ENCODE data around the gene SMARCC2. TPM values are rescaled to one million over a fixed set of nuclear protein-coding genes. Genes with fewer than 3 reads are reported as not detected.

SMARCC2 gene
- total and polyA plus RNA-seq, 9 of the 15 experiments (the other 6 are each of a cell fraction or from before 2014, with no cell fraction given), result 11.9 to 86.0 (median 36.6) TPM

DNA sequence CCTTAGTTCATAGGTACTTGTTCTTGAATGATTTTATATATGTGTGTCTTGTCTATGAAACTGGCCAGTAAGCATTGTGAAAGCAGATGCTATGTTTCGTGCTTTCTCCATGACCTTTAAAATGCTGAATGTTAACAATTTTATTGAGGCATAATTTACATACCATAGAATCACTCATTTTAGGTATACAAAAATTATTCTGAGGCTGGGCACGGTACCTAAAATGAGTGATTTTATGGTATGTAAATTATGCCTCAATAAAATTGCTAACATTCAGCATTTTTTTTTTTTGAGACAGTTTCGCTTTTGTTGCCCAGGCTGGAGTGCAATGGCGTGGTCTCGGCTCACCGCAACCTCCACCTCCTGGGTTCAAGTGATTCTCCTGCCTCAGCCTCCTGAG lies 54.4 kb downstream of the SMARCC2 start:
- peaks cover 6% of the 10 kb centered on the region for H3K9me1 ChIP-seq (ENCODE audit: control insufficient read depth, insufficient read depth, low read length)
- DNase-seq (ENCODE audit: extremely low read depth in 1 of 4, low spot score in 3 of 4), result no peak
- no peak for FAIRE-seq
- TF ChIP-seq POLR3G (IDR thresholded peaks at IDR 0.05; ENCODE audit: extremely low read depth, insufficient read length, insufficient replicate concordance), result no peak
- peak; percentile 12; the same call in 1 of the 2 replicates for TF ChIP-seq ZNF316 (IDR thresholded peaks at IDR 0.05)
- no peak for TF ChIP-seq TAF7 (tag; IDR thresholded peaks at IDR 0.05)
- in situ Hi-C loops (cut with MboI), result no loop called here
- H3K9ac ChIP-seq (ENCODE audit: insufficient read depth in 1 of 2, low read depth in 2 of 2, low read length in 2 of 2), result no peak overlapping the region
- no peak overlapping the region for H3K4me3 ChIP-seq
- H2AFZ ChIP-seq (ENCODE audit: low read depth, low read length), result no peak overlapping the region
- POLR2A ChIA-PET, result interaction anchor here (0.9 to 1.6 kb wide), 2 partner anchors 9 to 14 kb away, joined by 3 to 6 read pairs; no protein-coding TSS in a partner anchor
- H3K4me2 ChIP-seq (ENCODE audit: insufficient read depth, low read length), result no peak overlapping the region
- no peaks in the 10 kb centered on the region; the same call in none of the 2 replicates for H4K20me1 ChIP-seq (replicated peaks; ENCODE audit: control insufficient read depth, insufficient read depth, low read length)
- no TSS peak for BruUV-seq (replicated peaks)
- H3K79me2 ChIP-seq (ENCODE audit: control insufficient read depth, insufficient read depth, low read length), result peaks cover 34% of the 10 kb centered on the region
- CTCF ChIA-PET (ENCODE audit: low intra/inter-chr PET ratio), result no interaction called here
- H3K4me1 ChIP-seq (replicated peaks in 1 of 2; ENCODE audit: control insufficient read depth in 2 of 2, insufficient read depth in 2 of 2, low read length in 2 of 2), result peaks cover 6 to 8% of the 10 kb centered on the region in 2 experiments; a peak in 3 of 5 replicates
- H3K36me3 ChIP-seq (ENCODE audit: control insufficient read depth, insufficient read depth, low read length), result peaks cover 96% of the 10 kb centered on the region
- WGBS (ENCODE audit: insufficient coverage, low coverage, missing lambda C conversion rate), result 95% methylated on average over 6 of the region's 6 CpGs
- H3K27ac ChIP-seq (ENCODE audit: extremely low read depth, low read depth, low read length), result no peak overlapping the region
- intact Hi-C loops (cut with micrococcal nuclease), result no loop called here
- no peaks in the 10 kb centered on the region for H3K27me3 ChIP-seq (ENCODE audit: control insufficient read depth in 2 of 2, insufficient read depth in 2 of 2, low read length in 2 of 2)
- H3K9me3 ChIP-seq (replicated peaks; ENCODE audit: control insufficient read depth, insufficient read depth, low read depth, low read length), result no peaks in the 10 kb centered on the region
- ATAC-seq, result no peak

DNA sequence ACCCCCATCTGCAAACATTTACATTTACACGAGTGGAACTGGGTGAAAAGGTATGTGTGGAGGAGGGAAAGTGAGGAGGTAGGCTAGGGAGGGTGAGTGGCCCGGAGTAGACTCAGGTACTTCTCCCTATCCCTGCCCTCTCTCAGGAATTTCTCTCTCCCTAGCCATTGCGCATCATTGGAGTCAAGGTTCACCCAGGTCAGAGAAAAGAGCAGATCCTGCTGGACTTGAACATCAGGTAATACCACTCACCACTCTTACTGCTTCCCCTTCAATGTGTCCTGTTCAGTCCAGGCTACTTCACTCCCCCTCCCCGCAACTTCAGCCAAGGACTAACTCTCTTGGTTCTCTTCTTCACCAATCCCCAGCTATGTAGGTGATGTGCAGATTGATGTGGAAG lies 58.4 kb downstream of the SMARCC2 start:
- H3K4me1 ChIP-seq (replicated peaks in 1 of 2; ENCODE audit: control insufficient read depth in 2 of 2, insufficient read depth in 2 of 2, low read length in 2 of 2), result peaks cover 23 to 24% of the 10 kb centered on the region in 2 experiments; a peak in 4 of 5 replicates
- ATAC-seq, result no peak
- H3K4me2 ChIP-seq (ENCODE audit: insufficient read depth, low read length), result peak overlapping the region; percentile 98; the same call in 1 of the 2 replicates
- POLR2A ChIA-PET, result interaction anchor here (0.9 to 5.6 kb wide), 3 partner anchors 11 to 31 kb away, joined by 4 to 85 read pairs (median 6); partner anchors contain the start of gene MYL6
- no peak overlapping the region for H3K4me3 ChIP-seq
- no peaks in the 10 kb centered on the region for H3K27me3 ChIP-seq (ENCODE audit: control insufficient read depth in 2 of 2, insufficient read depth in 2 of 2, low read length in 2 of 2)
- no peak overlapping the region for H3K9ac ChIP-seq (ENCODE audit: insufficient read depth in 1 of 2, low read depth in 2 of 2, low read length in 2 of 2)
- CTCF ChIA-PET (ENCODE audit: low intra/inter-chr PET ratio), result no interaction called here
- WGBS (ENCODE audit: insufficient coverage, low coverage, missing lambda C conversion rate), result 94% methylated on average over 4 of the region's 4 CpGs
- H4K20me1 ChIP-seq (replicated peaks; ENCODE audit: control insufficient read depth, insufficient read depth, low read length), result peaks cover 5% of the 10 kb centered on the region
- peaks cover 62% of the 10 kb centered on the region for H3K36me3 ChIP-seq (ENCODE audit: control insufficient read depth, insufficient read depth, low read length)
- H3K9me3 ChIP-seq (replicated peaks; ENCODE audit: control insufficient read depth, insufficient read depth, low read depth, low read length), result no peaks in the 10 kb centered on the region
- no peak for FAIRE-seq
- intact Hi-C loops (cut with micrococcal nuclease) (no loop called here), in situ Hi-C loops (cut with MboI) (no loop called here)
- no TSS peak for BruUV-seq (replicated peaks)
- H3K79me2 ChIP-seq (ENCODE audit: control insufficient read depth, insufficient read depth, low read length), result peaks cover 60% of the 10 kb centered on the region
- H2AFZ ChIP-seq (ENCODE audit: low read depth, low read length), result no peak overlapping the region
- H3K9me1 ChIP-seq (ENCODE audit: control insufficient read depth, insufficient read depth, low read length), result peaks cover 6% of the 10 kb centered on the region
- peak overlapping the region; percentile 93; the same call in 1 of the 3 replicates for H3K27ac ChIP-seq (ENCODE audit: extremely low read depth, low read depth, low read length)
- no peak for DNase-seq (ENCODE audit: extremely low read depth in 1 of 4, low spot score in 3 of 4)
- TF ChIP-seq, protein P1, sequence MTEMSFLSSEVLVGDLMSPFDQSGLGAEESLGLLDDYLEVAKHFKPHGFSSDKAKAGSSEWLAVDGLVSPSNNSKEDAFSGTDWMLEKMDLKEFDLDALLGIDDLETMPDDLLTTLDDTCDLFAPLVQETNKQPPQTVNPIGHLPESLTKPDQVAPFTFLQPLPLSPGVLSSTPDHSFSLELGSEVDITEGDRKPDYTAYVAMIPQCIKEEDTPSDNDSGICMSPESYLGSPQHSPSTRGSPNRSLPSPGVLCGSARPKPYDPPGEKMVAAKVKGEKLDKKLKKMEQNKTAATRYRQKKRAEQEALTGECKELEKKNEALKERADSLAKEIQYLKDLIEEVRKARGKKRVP (CRISPR knock-in tag; IDR thresholded peaks at IDR 0.05), result no peak
- TF ChIP-seq ARHGAP35 (IDR thresholded peaks at IDR 0.05; ENCODE audit: partially characterized antibody) (no peak), KAT8 (IDR thresholded peaks at IDR 0.05; ENCODE audit: low read depth) (no peak), SNIP1 (IDR thresholded peaks at IDR 0.05; ENCODE audit: low read depth) (no peak), IRF2 (CRISPR knock-in tag; IDR thresholded peaks at IDR 0.05) (no peak), SMC3 (conservative IDR thresholded peaks at IDR 0.05; ENCODE audit: insufficient read depth, low read depth, low read length) (no peak), NFE2L1 (tag; IDR thresholded peaks at IDR 0.05; ENCODE audit: borderline replicate concordance, low read depth) (no peak), HIVEP1 (CRISPR knock-in tag; IDR thresholded peaks at IDR 0.05) (no peak), KDM2B (CRISPR knock-in tag; IDR thresholded peaks at IDR 0.05) (no peak), ARID1B (IDR thresholded peaks at IDR 0.05) (no peak), PHTF2 (CRISPR knock-in tag; IDR thresholded peaks at IDR 0.05) (no peak)
- TF ChIP-seq, protein P2, sequence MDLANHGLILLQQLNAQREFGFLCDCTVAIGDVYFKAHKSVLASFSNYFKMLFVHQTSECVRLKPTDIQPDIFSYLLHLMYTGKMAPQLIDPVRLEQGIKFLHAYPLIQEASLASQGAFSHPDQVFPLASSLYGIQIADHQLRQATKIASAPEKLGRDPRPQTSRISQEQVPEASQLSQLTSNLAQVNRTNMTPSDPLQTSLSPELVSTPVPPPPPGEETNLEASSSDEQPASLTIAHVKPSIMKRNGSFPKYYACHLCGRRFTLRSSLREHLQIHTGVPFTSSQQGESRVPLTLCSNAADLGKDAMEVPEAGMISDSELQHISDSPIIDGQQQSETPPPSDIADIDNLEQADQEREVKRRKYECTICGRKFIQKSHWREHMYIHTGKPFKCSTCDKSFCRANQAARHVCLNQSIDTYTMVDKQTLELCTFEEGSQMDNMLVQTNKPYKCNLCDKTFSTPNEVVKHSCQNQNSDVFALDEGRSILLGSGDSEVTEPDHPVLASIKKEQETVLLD (IDR thresholded peaks at IDR 0.05), result no peak

Measured in K562 (cell line).